ENCODE results near the gene CLDN7. TPM values are rescaled to one million over a fixed set of nuclear protein-coding genes. Genes with fewer than 3 reads are reported as not detected.

Gene CLDN7
- total RNA-seq, 1 experiment from 2014 or later: not detected

DNA sequence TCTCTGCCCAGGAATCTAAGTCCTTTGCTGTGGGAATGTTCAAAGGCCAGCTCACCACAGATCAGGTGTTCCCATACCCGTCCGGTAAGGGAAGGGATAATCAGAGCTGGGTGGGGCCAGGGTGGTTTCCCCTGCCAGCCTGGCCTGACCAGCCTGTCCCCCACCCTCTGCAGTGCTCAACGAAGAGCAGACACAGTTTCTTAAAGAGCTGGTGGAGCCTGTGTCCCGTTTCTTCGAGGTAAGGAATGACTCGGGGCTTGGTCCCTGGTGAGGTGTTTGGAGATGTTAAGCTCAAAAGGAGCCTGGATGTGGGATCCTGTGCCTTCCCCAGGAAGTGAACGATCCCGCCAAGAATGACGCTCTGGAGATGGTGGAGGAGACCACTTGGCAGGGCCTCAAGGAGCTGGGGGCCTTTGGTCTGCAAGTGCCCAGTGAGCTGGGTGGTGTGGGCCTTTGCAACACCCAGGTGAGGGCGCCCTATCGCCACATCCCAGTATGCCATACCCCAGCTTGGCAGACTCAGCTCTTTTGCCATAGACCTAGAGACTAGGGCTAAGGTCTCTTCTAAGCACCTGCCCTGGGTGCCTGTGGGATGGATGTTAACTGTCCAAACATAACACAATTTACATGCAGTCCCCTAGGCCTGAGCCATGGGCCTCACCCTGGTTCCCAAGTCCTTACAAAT is 41.5 kb downstream of the CLDN7 start:
- peak; percentile 63 for DNase-seq (ENCODE audit: low spot score)

DNA sequence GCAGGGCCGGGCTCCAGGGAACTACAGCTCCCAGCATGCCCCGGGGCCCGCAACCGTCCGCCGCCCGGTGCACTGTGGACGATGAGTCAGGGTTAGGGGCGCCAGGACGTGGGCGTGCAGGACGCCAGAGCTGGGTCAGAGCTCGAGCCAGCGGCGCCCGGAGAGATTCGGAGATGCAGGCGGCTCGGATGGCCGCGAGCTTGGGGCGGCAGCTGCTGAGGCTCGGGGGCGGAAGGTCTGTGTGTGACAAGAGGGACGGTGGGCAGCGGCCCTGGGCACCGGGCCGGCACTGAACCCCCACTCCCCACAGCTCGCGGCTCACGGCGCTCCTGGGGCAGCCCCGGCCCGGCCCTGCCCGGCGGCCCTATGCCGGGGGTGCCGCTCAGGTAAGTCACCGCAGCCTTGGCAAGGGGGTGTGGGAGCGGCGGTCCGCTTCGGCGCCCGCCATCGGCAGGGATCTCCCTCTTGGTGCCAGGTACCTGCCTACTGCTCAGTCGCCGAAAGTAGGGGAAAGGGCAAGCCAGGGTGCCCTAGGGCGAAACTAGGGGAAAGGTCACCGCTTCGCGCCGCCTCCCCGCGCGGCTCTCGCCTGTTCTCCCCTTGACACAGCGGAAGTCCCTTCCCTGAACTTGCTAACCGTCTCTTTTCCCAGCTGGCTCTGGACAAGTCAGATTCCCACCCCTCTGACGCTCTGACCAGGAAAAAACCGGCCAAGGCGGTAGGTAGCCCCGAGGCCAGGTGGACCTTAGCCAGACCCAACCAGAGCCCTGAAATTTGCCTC is 42.3 kb downstream of the CLDN7 start, which contains the start of the genes ACADVL and DLG4:
ACADVL (plus strand) TSS at position 127 of the 781 bp plus-strand sequence; CDS start at position 174, 47 bp downstream.
DLG4 (minus strand) TSS at position 25 of the 781 bp plus-strand sequence.
- peak; percentile 72 for DNase-seq (ENCODE audit: low spot score)

DNA sequence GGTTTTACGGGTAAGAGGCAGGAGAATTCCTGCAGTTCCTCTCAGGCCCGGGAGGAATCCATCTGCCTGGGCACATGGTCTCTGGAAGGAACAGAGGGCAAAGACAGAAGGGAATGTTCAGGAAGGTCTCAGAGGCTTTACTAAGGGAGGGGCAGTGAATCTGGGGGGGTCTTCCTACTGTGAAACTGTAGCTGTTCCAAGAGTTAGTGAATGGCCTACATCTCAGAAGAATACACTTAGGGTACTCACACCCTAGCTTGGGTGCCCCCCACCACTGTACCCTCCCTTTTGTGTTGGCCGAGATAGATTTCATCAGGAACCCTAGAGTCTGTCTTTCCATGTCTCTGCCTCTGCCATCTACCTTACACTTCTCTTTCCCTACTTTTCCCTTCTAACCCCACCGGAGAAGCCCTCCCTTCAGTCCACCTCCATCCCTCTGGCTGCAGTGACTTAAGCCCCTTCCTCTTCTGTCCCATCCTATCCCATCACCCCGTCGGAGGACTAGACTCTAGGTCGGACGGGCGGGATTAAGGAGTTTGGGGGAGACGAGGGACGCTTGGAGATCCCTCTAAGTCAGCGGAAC is 43.0 kb downstream of the CLDN7 start:
- DNase-seq (ENCODE audit: low spot score): no peak

DNA sequence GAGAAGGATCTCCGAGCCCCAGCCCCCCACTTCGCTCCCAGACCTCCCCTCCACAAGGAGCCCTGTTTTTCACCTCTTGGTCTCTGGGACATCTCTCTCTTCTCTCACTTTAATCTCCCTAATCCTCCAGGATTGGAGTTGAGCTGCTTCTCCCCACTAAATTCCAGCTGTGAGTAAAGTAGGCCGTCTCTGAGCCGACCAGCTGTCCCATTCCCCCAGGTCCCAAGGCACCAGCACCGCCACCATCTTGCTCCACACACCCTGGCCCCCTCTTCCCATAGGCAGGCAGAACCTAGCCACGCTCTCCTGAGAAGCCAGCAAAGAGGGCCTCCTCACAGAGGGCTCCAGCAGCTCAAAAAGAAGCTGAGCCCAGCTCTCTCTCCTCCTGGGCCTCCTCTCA is 43.5 kb downstream of the CLDN7 start:
- DNase-seq (ENCODE audit: low spot score): no peak

DNA sequence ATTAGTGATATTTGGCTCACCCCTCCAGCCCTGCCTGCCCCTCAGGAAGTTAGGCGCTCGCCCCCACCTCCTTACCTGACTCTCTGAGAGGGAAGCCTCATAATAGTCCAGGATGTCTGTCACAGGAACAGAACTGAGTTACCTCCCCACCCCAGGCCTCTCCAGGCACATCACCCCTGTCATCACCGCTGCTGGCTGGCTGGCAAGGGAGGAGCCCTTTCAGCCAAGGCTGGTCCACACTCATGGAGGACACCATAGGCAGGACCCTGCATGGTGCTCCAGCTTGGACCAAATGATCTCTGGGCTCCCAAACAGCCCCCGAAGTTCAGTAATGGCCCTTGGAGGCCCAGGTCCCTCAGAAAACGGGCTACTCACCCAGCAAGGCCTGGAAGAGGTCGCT is 44.1 kb downstream of the CLDN7 start:
- DNase-seq (ENCODE audit: low spot score): no peak

DNA sequence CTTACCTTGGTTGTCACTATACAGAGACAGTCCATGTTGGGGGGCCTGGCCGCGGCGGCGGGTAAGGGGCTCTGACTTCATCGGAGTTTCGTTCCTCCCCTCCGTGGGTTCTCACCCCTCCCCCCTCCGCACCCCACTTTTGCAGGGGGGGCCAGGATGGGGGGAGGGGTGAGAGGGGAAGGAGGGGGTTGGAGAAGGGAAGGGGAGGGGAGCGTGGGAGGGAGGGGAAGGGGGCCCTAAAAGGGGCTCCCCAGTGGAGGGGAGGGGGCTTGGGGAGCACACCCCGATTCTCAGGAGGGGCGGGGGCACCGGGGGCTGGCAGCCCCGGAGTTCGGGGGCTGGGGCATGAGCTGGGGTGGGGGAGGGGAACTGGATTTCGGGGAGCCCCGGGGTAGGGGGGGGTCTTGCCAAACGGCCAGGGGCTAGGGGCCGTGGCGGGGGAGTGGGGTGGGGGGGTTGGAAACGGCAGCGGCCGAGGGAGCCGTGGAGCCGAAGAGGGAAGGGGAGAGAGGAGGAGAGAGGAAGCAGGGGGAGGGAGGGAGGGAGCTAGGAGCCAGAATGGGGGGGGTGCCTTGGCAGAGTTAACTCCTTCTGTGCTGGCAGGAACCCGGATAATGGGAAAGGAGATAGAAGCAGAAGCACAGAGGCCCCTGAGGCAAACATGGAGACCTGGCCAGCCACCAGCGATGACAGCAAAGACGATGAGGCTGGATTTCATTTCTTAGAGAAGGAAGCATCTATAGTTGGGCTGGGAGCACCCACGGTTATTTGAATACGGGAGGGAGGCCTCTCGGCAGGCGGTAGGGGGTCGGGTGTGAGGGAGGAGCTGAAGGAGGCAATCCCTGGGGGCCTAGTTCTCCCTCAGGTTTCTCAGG is 44.9 kb downstream of the CLDN7 start:
- no peak for DNase-seq (ENCODE audit: low spot score)

DNA sequence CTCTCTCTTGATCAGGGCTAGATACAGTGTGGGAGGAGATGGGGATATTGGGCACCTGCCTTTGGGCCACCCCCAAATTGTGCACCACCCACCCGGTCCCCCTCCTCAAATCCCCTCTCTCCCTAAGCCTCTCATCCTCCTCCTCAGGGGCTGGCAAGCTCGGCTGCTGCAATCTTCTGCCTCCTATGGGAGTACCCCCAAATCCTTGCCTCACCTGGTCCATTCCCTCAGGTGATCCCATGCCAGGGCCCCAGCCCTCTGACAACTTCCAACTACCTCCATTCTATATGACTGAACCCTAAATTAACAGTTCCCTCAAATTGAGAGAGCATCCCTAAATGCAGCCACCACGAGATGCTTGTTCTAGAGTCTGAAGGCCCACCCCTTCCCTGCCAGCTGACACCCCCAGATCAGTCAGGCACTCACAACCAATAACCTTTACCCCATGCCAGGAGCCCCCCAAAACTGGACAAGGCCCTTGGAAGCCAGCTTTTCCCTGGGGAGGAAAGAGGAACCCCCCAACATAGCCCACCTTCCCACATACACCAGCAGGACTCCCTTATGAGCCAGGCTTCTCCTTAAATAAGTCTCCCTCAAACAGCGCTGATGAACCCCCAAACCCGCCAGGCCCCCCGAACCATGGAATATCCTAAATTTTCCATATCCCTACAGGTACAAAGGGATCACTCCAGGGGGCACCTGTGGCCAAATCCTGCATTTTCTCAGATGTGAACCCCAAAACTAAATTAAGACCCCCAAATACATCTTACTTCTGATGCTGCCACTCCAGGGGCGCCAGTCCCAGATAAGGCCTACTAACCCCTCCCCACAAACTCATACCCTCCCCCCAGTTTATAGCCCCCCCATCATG is 45.8 kb downstream of the CLDN7 start:
- no peak for DNase-seq (ENCODE audit: low spot score)

DNA sequence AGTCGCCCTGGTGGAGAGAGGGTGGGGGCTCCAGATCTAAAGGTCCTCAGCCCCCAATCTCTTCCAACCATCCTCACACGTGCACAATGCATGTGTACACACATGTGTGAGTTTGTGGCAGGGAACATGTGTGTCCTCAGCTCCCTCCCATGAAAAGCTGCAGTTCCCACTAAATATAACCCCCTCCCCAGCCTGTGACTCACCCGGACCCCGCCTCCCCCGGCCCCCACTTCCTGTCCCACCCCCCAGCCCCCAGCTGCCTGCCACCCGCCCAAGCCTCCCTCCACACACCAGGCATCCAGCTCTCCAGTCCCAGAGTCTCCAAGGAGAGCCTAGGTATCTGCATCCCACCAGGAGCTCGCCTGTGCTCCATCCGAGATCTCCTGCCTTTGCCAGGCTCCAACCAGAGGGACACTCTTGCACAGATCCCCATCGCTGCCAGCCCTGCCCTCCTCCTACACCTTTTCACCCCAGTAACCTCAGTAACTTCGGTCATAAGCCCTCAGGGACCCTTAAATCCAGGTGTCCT is 46.6 kb downstream of the CLDN7 start:
- no peak for DNase-seq (ENCODE audit: low spot score)

DNA sequence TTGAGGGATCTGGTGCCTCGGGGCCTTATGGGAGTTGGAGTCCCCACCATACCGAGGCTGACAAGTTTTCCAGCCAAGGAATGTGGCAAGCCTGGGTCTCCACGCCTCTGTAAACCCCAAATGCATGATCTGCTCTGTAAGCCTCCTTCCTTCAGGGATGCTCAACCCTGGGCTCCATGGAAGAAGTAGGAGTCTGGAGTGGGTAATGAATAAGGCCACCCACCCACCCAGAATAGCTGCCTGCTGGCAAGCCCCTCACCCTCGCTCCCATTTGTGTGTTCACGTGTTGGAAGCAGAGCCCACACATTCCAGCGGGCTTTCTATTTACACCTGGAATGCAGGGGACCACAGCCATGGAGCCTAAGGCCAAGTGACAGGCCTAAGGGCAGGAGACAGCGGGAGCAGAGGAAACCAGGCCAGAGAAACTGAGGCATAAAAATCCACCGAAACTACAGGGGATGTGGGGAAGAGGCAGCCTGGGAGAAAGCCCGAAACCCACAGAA is 47.1 kb downstream of the CLDN7 start:
- no peak for DNase-seq (ENCODE audit: low spot score)

DNA sequence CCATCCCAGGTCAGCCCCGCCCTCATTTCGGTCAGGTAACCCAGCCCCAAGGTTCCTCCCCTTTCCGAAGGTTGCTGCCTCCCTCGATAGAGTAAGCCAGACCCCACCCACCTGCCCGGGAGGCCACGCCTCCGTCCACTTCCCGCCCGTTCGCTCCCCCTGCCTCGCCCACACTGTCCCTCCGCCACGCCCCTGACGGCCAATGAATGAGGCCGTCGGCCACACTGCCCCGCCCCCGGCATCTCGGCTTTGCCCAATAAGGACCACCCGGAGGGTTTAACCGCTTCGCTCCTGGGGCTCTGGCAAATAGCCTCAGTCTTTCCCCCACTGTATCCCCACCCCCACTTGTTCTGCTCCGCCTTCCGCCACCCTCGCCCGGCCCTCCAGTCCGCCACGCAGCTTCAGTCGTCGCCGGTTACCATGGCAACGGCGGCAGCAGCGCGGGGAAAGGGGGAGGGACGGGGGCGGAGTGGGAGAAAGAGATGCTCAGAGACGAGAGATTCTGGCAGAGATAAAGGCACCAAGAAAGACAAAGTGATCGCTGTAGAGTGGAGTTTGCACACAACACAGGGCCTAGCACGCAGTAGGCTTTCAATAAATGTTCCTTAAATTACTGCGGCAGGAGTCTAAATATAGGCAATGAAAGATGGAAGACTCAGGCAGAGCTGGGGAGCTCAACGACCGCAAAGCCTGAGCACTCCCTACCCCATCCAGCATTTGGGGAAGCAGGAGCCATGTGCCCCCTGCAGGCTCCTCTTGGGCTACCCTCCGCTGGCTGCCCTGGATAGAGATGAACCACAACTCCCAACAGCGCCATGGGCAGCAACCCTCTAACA is 47.8 kb downstream of the CLDN7 start:
- peak; percentile 91 for DNase-seq (ENCODE audit: low spot score)

DNA sequence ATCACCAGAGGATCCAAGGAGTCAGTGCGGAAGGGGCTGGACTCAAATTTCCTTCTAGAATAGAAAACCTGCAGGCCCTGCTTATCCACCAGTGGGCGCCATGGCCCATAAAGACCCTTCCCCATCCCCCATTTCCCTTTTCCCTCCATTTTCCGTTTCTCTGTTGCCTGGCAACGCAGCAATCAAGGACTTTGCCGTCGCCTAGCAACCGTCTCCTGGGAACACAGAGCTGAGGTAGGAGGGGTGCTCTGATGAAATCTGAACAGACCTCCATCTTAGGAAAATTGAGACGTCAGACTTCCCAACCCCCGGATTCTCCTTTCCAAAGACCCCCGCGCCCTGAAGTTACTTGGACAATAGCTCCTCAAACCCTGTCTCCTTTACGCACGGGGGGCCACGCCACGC is 48.4 kb downstream of the CLDN7 start:
- DNase-seq (ENCODE audit: low spot score): peak; percentile 68

DNA sequence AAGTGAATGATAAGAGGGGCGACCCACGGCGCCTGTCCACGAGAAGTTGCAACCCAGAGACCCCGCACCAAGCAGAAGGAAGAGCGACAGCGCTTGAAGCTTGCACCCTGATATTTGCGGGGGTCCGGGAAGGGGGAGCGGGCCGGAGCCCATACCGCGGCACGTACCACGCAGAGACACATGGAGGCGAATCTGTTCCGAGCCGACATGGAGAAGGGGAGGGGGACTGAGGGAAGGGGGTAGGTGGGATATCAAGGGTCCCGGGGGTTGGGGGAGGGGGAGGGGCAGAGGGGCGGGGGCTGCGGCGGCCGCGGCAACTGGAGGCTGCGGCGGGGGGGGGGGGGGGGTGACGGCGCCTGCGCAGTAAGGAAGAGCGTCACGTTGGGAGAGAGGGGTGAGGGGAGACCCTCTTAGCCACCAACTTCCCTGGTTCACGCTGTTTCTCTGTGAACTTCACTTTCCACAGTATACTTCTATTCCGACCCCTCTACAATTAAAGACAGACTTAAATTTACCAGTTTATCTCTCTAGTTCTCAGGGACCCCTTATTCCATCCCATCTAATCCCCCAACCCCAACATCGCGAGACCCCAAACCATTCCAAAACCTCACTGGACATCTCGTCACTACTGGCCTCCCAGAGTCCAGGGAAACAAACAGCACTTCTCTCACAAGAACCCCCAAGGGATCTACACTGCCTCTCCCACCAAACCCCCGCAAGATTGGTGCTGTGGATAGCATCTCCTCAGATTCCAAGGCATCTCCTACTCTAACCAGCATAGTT is 50.6 kb downstream of the CLDN7 start:
- DNase-seq (ENCODE audit: low spot score): no peak

Other genes with a start within 250 kb of the CLDN7 start
- gene RNASEK, start 249.9 kb downstream of the CLDN7 start, total RNA-seq (2014; rRNA removed; shearing (Covaris generic)): 166 and 188 TPM in 2 replicates
- gene BCL6B, start 239.4 kb downstream of the CLDN7 start, total RNA-seq (2014; rRNA removed; shearing (Covaris generic)): not detected in 2 replicates
- 0.77 TPM in 1 of 2 replicates, not detected in the other for gene SLC16A13, start 226.5 kb downstream of the CLDN7 start, total RNA-seq (2014; rRNA removed; shearing (Covaris generic))
- gene SLC16A11, start 218.4 kb downstream of the CLDN7 start, total RNA-seq (2014; rRNA removed; shearing (Covaris generic)): not detected in 2 replicates
- not detected in 2 replicates for gene CLEC10A, start 182.2 kb downstream of the CLDN7 start, total RNA-seq (2014; rRNA removed; shearing (Covaris generic))
- gene ASGR2, start 147.7 kb downstream of the CLDN7 start, total RNA-seq (2014; rRNA removed; shearing (Covaris generic)): 0.10 TPM in 1 of 2 replicates, not detected in the other
- gene ASGR1, start 83.1 kb downstream of the CLDN7 start, total RNA-seq (2014; rRNA removed; shearing (Covaris generic)): 1.4 TPM in 1 of 2 replicates, not detected in the other
- gene DLG4, start 42.6 kb downstream of the CLDN7 start, total RNA-seq (2014; rRNA removed; shearing (Covaris generic)): 2.3 and 3.9 TPM in 2 replicates
- gene ACADVL, start 42.5 kb downstream of the CLDN7 start, total RNA-seq (2014; rRNA removed; shearing (Covaris generic)): 118 and 161 TPM in 2 replicates
- 24.8 and 36.1 TPM in 2 replicates for gene DVL2, start 28.0 kb downstream of the CLDN7 start, total RNA-seq (2014; rRNA removed; shearing (Covaris generic))
- gene PHF23, start 23.0 kb downstream of the CLDN7 start, total RNA-seq (2014; rRNA removed; shearing (Covaris generic)): 37.5 and 45.3 TPM in 2 replicates
- gene GABARAP, start 20.0 kb downstream of the CLDN7 start, total RNA-seq (2014; rRNA removed; shearing (Covaris generic)): 396 and 471 TPM in 2 replicates
- gene CTDNEP1, start 10.7 kb downstream of the CLDN7 start, total RNA-seq (2014; rRNA removed; shearing (Covaris generic)): 18.2 and 19.8 TPM in 2 replicates
- gene ELP5, start 10.3 kb downstream of the CLDN7 start, total RNA-seq (2014; rRNA removed; shearing (Covaris generic)): 25.1 and 30.0 TPM in 2 replicates
- gene SLC2A4, start 19.2 kb upstream of the CLDN7 start, total RNA-seq (2014; rRNA removed; shearing (Covaris generic)): 0.17 and 0.23 TPM in 2 replicates
- not detected in 2 replicates for gene YBX2, start 32.2 kb upstream of the CLDN7 start, total RNA-seq (2014; rRNA removed; shearing (Covaris generic))
- gene EIF5A, start 45.1 kb upstream of the CLDN7 start, total RNA-seq (2014; rRNA removed; shearing (Covaris generic)): 460 and 526 TPM in 2 replicates
- gene GPS2, start 52.9 kb upstream of the CLDN7 start, total RNA-seq (2014; rRNA removed; shearing (Covaris generic)): 55.9 and 65.1 TPM in 2 replicates
- gene NEURL4, start 66.9 kb upstream of the CLDN7 start, total RNA-seq (2014; rRNA removed; shearing (Covaris generic)): 3.4 and 3.5 TPM in 2 replicates
- 0.19 TPM in 1 of 2 replicates, not detected in the other for gene ACAP1, start 74.1 kb upstream of the CLDN7 start, total RNA-seq (2014; rRNA removed; shearing (Covaris generic))
- gene KCTD11, start 89.7 kb upstream of the CLDN7 start, total RNA-seq (2014; rRNA removed; shearing (Covaris generic)): 0.78 and 2.4 TPM in 2 replicates
- gene TMEM95, start 92.7 kb upstream of the CLDN7 start, total RNA-seq (2014; rRNA removed; shearing (Covaris generic)): not detected in 2 replicates
- gene TNK1, start 118.6 kb upstream of the CLDN7 start, total RNA-seq (2014; rRNA removed; shearing (Covaris generic)): not detected in 2 replicates
- 20.0 and 22.7 TPM in 2 replicates for gene PLSCR3, start 132.0 kb upstream of the CLDN7 start, total RNA-seq (2014; rRNA removed; shearing (Covaris generic))
- 76.1 and 108 TPM in 2 replicates for gene TMEM256, start 141.6 kb upstream of the CLDN7 start, total RNA-seq (2014; rRNA removed; shearing (Covaris generic))
- gene NLGN2, start 145.4 kb upstream of the CLDN7 start, total RNA-seq (2014; rRNA removed; shearing (Covaris generic)): 3.1 and 3.5 TPM in 2 replicates
- not detected in 2 replicates for gene SPEM1, start 157.8 kb upstream of the CLDN7 start, total RNA-seq (2014; rRNA removed; shearing (Covaris generic))
- not detected in 2 replicates for gene SPEM2, start 163.1 kb upstream of the CLDN7 start, total RNA-seq (2014; rRNA removed; shearing (Covaris generic))
- not detected in 2 replicates for gene SPEM3, start 166.4 kb upstream of the CLDN7 start, total RNA-seq (2014; rRNA removed; shearing (Covaris generic))
- gene TMEM102, start 173.0 kb upstream of the CLDN7 start, total RNA-seq (2014; rRNA removed; shearing (Covaris generic)): 0.81 and 2.0 TPM in 2 replicates
- not detected in 2 replicates for gene FGF11, start 177.0 kb upstream of the CLDN7 start, total RNA-seq (2014; rRNA removed; shearing (Covaris generic))
- 4.4 and 6.3 TPM in 2 replicates for gene CHRNB1, start 182.6 kb upstream of the CLDN7 start, total RNA-seq (2014; rRNA removed; shearing (Covaris generic))
- gene ZBTB4, start 217.2 kb upstream of the CLDN7 start, total RNA-seq (2014; rRNA removed; shearing (Covaris generic)): 4.5 and 7.5 TPM in 2 replicates
- gene SLC35G6, start 219.0 kb upstream of the CLDN7 start, total RNA-seq (2014; rRNA removed; shearing (Covaris generic)): not detected in 2 replicates
- 9.9 and 11.3 TPM in 2 replicates for gene POLR2A, start 221.9 kb upstream of the CLDN7 start, total RNA-seq (2014; rRNA removed; shearing (Covaris generic))

All from H4 (cell line).